Body of pancreas (tissue), 4 donors: ENCODE results near the gene MGAT5. TPM values are rescaled to one million over a fixed set of nuclear protein-coding genes. Genes with fewer than 3 reads are reported as not detected.

Source experiments
- ATAC-seq: fragments of 150-250 bp; one replicate; pipeline ENCODE4 v1.9.1; 2016
- DNase-seq, 4 donors: peaks; one replicate each; pipeline ENCODE4 v3.0.0-alpha.2; 2019
- H3K27ac ChIP-seq, 4 donors: fragments of 200-600 bp; sonication (generic); 1 replicate in 3 of 4; 2 replicates in 1 of 4; pipeline versions ENCODE4 v1.5.1 to v1.6.1; 2016 to 2019; ENCODE audit warnings: mild to moderate bottlenecking in 1 of 4, mixed read lengths in 1 of 4, moderate library complexity in 1 of 4
- H3K27me3 ChIP-seq, 2 donors: fragments of 200-600 bp; sonication (generic); one replicate each; pipeline ENCODE4 v1.6.0; 2016; ENCODE audit warnings: mild to moderate bottlenecking in 1 of 2
- H3K36me3 ChIP-seq, 2 donors: fragments of 200-600 bp; sonication (generic); replicated peaks in 1 of 2; 2 replicates each; pipeline ENCODE4 v1.5.1; 2016; ENCODE audit warnings: low read depth in 2 of 2; ENCODE audit not compliant: insufficient read depth in 1 of 2
- H3K4me1 ChIP-seq: fragments of 200-600 bp; sonication (generic); one replicate; pipeline ENCODE4 v1.6.0; 2016
- H3K4me3 ChIP-seq, 2 donors: fragments of 200-600 bp; sonication (generic); 1 replicate in 1 of 2; 2 replicates in 1 of 2; pipeline ENCODE4 v1.5.1; 2016 to 2019
- H3K9me3 ChIP-seq, 3 donors: fragments of 200-600 bp; sonication (generic); 1 replicate in 2 of 3; 2 replicates in 1 of 3; pipeline ENCODE4 v1.5.1; 2016
- CTCF ChIP-seq, 7 experiments: fragments of 450-650 bp in 4 of 7; fragments of 200-600 bp in 3 of 7; sonication (generic) in 3 of 7; IDR thresholded peaks; one replicate each; pipeline ENCODE4 v1.5.1; 2016 to 2019; ENCODE audit warnings: antibody characterized with exemption in 7 of 7
- POLR2A ChIP-seq, 3 donors: fragments of 450-650 bp; IDR thresholded peaks; one replicate each; pipeline ENCODE4 v1.6.1; 2016; ENCODE audit warnings: antibody characterized with exemption in 3 of 3, mild to moderate bottlenecking in 2 of 3
- WGBS, 2 donors: methylation state at CpG; one replicate each; pipeline ENCODE4 v1.1.5; 2017; 5-methylcytosine and 5-hydroxymethylcytosine counted together
- intact Hi-C: fragments of 100-400 bp; cut with DNase I; formaldehyde crosslinking; loops from one replicate; pipeline ENCODE4 v1.15.1; 2023
- total RNA-seq, 2 donors: library from RNA; depleted of rRNA; stranded (reverse); fragments of >200 nt; gene quantifications; one replicate each; pipeline ENCODE4 v1.1.0, GENCODE V29; 2016

The MGAT5 gene
- total RNA-seq, 2 donors from 2014 or later: 15.8 to 16.3 TPM

GRCh38 chr2:134337631-134338030, 83.8 kb downstream of the MGAT5 start:
- H3K36me3 ChIP-seq: no peaks in the 10 kb centered on the region
- no peaks in the 10 kb centered on the region for H3K27me3 ChIP-seq
- intact Hi-C loops: no loop called here
- TF ChIP-seq CTCF (IDR thresholded peaks at IDR 0.05) (no peak), POLR2A (IDR thresholded peaks at IDR 0.05) (no peak)
- no peaks in the 10 kb centered on the region for H3K4me1 ChIP-seq
- DNase-seq (no peak), ATAC-seq (no peak)
- H3K9me3 ChIP-seq: no peaks in the 10 kb centered on the region
- 45 to 62% methylated on average over 1 of the region's 1 CpG for WGBS, 2 donors
- H3K4me3 ChIP-seq: no peak overlapping the region
- no peak overlapping the region for H3K27ac ChIP-seq

- 91 to 92% methylated on average over 8 of the region's 8 CpGs for WGBS, 2 donors
- no peak for DNase-seq
Observed at GRCh38 chr2:134338208-134338607, 84.3 kb downstream of the MGAT5 start.

GRCh38 chr2:134341476-134341875, 87.6 kb downstream of the MGAT5 start:
- 74 to 79% methylated on average over 3 of the region's 3 CpGs for WGBS, 2 donors
- Histone ChIP-seq H3K27me3 (no peaks in the 10 kb centered on the region), H3K4me3 (no peak overlapping the region), H3K4me1 (no peaks in the 10 kb centered on the region), H3K36me3 (no peaks in the 10 kb centered on the region), H3K9me3 (no peaks in the 10 kb centered on the region), H3K27ac (no peak overlapping the region)
- TF ChIP-seq CTCF (IDR thresholded peaks at IDR 0.05) (no peak), POLR2A (IDR thresholded peaks at IDR 0.05) (no peak)
- DNase-seq: no peak
- ATAC-seq: no peak
- intact Hi-C loops: no loop called here

More at GRCh38 chr2:134338208-134338607, 84.3 kb downstream of the MGAT5 start:
- ATAC-seq: no peak
- H3K36me3 ChIP-seq: no peaks in the 10 kb centered on the region
- TF ChIP-seq POLR2A (IDR thresholded peaks at IDR 0.05) (no peak), CTCF (IDR thresholded peaks at IDR 0.05) (no peak)
- no peak overlapping the region for H3K27ac ChIP-seq
- no peaks in the 10 kb centered on the region for H3K27me3 ChIP-seq
- no peaks in the 10 kb centered on the region for H3K9me3 ChIP-seq
- no peak overlapping the region for H3K4me3 ChIP-seq
- no peaks in the 10 kb centered on the region for H3K4me1 ChIP-seq
- intact Hi-C loops: no loop called here

GRCh38 chr2:134344954-134345697, 91.3 kb downstream of the MGAT5 start:
- Histone ChIP-seq H3K4me1 (no peaks in the 10 kb centered on the region), H3K27me3 (no peaks in the 10 kb centered on the region), H3K36me3 (no peaks in the 10 kb centered on the region), H3K9me3 (no peaks in the 10 kb centered on the region), H3K27ac (no peak overlapping the region), H3K4me3 (no peak overlapping the region)
- no peak for DNase-seq
- TF ChIP-seq POLR2A (IDR thresholded peaks at IDR 0.05) (no peak), CTCF (IDR thresholded peaks at IDR 0.05) (no peak)
- 92 to 94% methylated on average over 9 of the region's 9 CpGs for WGBS, 2 donors
- ATAC-seq: no peak
- intact Hi-C loops: no loop called here

- no peaks in the 10 kb centered on the region for H3K4me1 ChIP-seq
- no peak overlapping the region for H3K27ac ChIP-seq
- no peak overlapping the region for H3K4me3 ChIP-seq
- H3K9me3 ChIP-seq: no peaks in the 10 kb centered on the region
- TF ChIP-seq CTCF (IDR thresholded peaks at IDR 0.05) (no peak), POLR2A (IDR thresholded peaks at IDR 0.05) (no peak)
- DNase-seq (no peak), ATAC-seq (no peak)
- intact Hi-C loops: no loop called here
- WGBS, 2 donors: 73 to 77% methylated on average over 4 of the region's 4 CpGs
- no peaks in the 10 kb centered on the region for H3K27me3 ChIP-seq
- H3K36me3 ChIP-seq: no peaks in the 10 kb centered on the region
Observed at GRCh38 chr2:134346141-134346540, 92.3 kb downstream of the MGAT5 start.
